OCI-LY1 (cell line): ENCODE measurements around the gene ALDOA.

Experiments used
- CTCF ChIP-seq: fragments of 200-600 bp; sonication (generic), shearing (Covaris generic); IDR thresholded peaks from 2 replicates; pipeline ENCODE4 v1.5.1; 2017; ENCODE audit warnings: mild to moderate bottlenecking, antibody characterized with exemption, low read length, moderate library complexity, mixed read lengths
- EZH2 ChIP-seq: fragments of 200-600 bp; sonication (generic), shearing (Covaris generic); IDR thresholded peaks from 2 replicates; pipeline ENCODE4 v1.8.0; 2017; ENCODE audit warnings: borderline replicate concordance, mixed run types, mild to moderate bottlenecking, antibody characterized with exemption, low read length, moderate library complexity, mixed read lengths

DNA sequence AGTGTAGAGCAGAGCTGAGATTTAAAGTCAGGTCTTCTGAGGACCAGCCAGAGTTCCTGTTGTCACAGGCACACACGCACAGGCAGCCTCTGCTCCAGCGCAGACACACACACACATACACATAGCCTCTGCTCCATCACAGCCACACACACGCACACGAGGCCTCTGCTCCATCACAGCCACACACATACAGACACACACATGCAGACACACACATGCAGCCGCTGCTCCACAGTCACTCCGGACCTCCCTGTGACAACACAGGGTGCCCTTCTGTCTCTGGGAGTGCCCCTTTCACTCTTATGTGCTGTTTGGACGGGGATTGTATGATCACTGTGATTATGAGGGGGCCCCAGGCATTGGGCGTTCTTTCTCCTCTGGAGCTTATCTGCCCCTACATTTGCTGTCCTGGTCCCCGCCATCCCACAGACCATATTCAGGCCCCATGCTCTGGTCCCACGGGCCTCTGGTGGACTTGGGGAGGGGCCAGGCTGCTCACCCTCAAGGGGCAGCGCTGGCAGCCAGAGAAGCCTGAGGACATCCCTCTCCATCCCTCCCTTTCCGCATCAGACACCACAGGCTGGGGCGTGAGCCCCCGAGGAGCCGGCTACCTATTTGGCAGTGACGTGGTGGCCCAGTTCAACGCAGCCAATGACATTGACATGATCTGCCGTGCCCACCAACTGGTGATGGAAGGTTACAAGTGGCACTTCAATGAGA, 18.7 kb downstream of the ALDOA start:
- TF ChIP-seq CTCF (no peak), EZH2 (no peak)
